PC-3 (cell line): ENCODE results near the gene RXRB. TPM values are rescaled to one million over a fixed set of nuclear protein-coding genes. Genes with fewer than 3 reads are reported as not detected.

Experiments used
- ATAC-seq: fragments of 200-7000 bp; cut with Tn5 transposase; 2 replicates; pipeline ENCODE4 v1.9.1; 2020; ENCODE audit warnings: mild to moderate bottlenecking, moderate library complexity
- BruUV-seq: library from RNA; stranded (reverse); fragments of 400-500 nt; replicated peaks from 2 replicates; lab custom pipeline; 2021; lab: Mats Ljungman, UMichigan
- CTCF ChIA-PET: fragments of 300-600 bp; sonication (Branson Sonifier 250); formaldehyde crosslinking; loops from one replicate; lab custom pipeline; 2022; ENCODE audit warnings: antibody characterized with exemption; lab: Charles Lee
- POLR2A ChIA-PET: fragments of 300-600 bp; sonication (Branson Sonifier 250); formaldehyde crosslinking; loops from one replicate; lab custom pipeline; 2022; ENCODE audit warnings: antibody characterized with exemption; ENCODE audit not compliant: unreplicated experiment; lab: Charles Lee
- DNase-seq: peaks from one replicate; pipeline ENCODE4 v3.0.0-alpha.2; 2015
- H2AFZ ChIP-seq: fragments of 300-600 bp; sonication (generic); 2 replicates; pipeline ENCODE4 v1.6.0; 2016; ENCODE audit warnings: antibody characterized with exemption, low read length
- H3F3A ChIP-seq: fragments of 300-600 bp; sonication (generic); one replicate; pipeline ENCODE4 v1.6.0; 2017; ENCODE audit warnings: antibody characterized with exemption, low read length, control low read depth, mild to moderate bottlenecking; ENCODE audit not compliant: unreplicated experiment
- H3K27ac ChIP-seq: fragments of 300-600 bp; sonication (generic); 2 replicates; pipeline ENCODE4 v1.5.1; 2016; ENCODE audit warnings: mild to moderate bottlenecking, low read length
- H3K27me3 ChIP-seq: fragments of 300-600 bp; sonication (generic); 2 replicates; pipeline ENCODE4 v1.6.1; 2016; ENCODE audit warnings: low read length, mixed read lengths
- H3K36me3 ChIP-seq: fragments of 300-600 bp; sonication (generic); 2 replicates; pipeline ENCODE4 v1.6.1; 2016; ENCODE audit warnings: low read depth, mixed run types, low read length, mixed read lengths
- H3K4me1 ChIP-seq: fragments of 300-600 bp; sonication (generic); 2 replicates; pipeline ENCODE4 v1.5.1; 2016; ENCODE audit warnings: low read length; ENCODE audit not compliant: insufficient read depth
- H3K4me2 ChIP-seq: fragments of 300-600 bp; sonication (generic); 2 replicates; pipeline ENCODE4 v1.6.0; 2016; ENCODE audit warnings: low read length
- H3K4me3 ChIP-seq: fragments of 300-600 bp; sonication (generic); 2 replicates; pipeline ENCODE4 v1.5.1; 2016; ENCODE audit warnings: mild to moderate bottlenecking, low read length, mixed read lengths
- H3K79me2 ChIP-seq: fragments of 300-600 bp; sonication (generic); 2 replicates; pipeline ENCODE4 v1.6.1; 2017; ENCODE audit warnings: low read length, mixed read lengths
- H3K9ac ChIP-seq: fragments of 300-600 bp; sonication (generic); 2 replicates; pipeline ENCODE4 v1.6.0; 2016; ENCODE audit warnings: mild to moderate bottlenecking, low read length
- H3K9me2 ChIP-seq: fragments of 300-600 bp; sonication (generic); replicated peaks from 2 replicates; pipeline ENCODE4 v1.6.1; 2016; ENCODE audit warnings: mixed run types, low read length, mixed read lengths
- H3K9me3 ChIP-seq: fragments of 300-600 bp; sonication (generic); 2 replicates; pipeline ENCODE4 v1.6.1; 2016; ENCODE audit warnings: low read length, mixed read lengths
- H4K20me1 ChIP-seq: fragments of 300-600 bp; sonication (generic); 2 replicates; pipeline ENCODE4 v1.6.1; 2016; ENCODE audit warnings: low read length, mixed read lengths
- EZH2 ChIP-seq: fragments of 300-600 bp; sonication (generic); IDR thresholded peaks from one replicate; pipeline ENCODE4 v1.6.1; 2017; ENCODE audit warnings: antibody characterized with exemption, mild to moderate bottlenecking, low read length; ENCODE audit not compliant: unreplicated experiment
- EZH2phosphoT487 ChIP-seq: fragments of 300-600 bp; sonication (generic); IDR thresholded peaks from 2 replicates; pipeline ENCODE4 v1.6.1; 2018; ENCODE audit warnings: mild to moderate bottlenecking, antibody characterized with exemption, low read length, borderline replicate concordance
- intact Hi-C: fragments of 100-400 bp; cut with micrococcal nuclease; formaldehyde crosslinking; loops from 2 replicates; pipeline ENCODE4 v1.9.0; 2023
- total RNA-seq: library from RNA; depleted of rRNA; stranded (reverse); fragments of >200 nt; gene quantifications from 2 replicates; pipeline ENCODE4 v1.2.3, GENCODE V29; 2014
- TF ChIP-seq, protein P1 (sequence below): fragments of 300-600 bp; sonication (generic); conservative IDR thresholded peaks from 2 replicates; pipeline ENCODE4 v1.5.1; 2017; ENCODE audit warnings: antibody characterized with exemption, low read depth, mild to moderate bottlenecking, low read length

RXRB gene
- total RNA-seq, 1 experiment from 2014 or later: 24.0 TPM

DNA sequence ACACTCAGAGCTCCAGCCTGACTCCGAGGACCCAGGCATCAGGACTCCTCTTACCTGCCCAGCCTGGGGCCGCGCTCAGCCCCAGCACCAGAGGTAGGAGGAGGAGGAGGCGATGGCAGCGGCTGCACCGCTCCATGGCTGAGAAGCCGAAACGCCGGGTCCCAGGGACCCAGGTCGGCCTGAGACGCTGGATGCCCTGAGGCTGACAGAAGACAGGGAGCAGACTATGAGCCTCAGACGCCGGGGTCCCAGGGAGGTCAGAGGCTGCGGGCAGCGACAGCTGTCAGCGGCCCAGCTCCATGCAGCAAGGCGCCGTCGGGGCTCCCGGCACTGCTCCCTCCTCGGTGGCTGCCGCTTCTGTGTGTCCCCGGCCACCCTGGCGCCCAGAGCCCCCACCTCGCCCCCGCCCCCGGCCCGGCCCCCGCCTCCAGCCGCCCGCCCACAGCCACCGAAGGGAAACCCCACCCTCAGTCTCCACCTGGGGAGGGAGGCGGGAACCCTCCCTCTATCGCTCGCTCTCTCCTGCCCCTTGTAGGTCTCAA is 8.3 kb downstream of the RXRB start, which contains the start of gene COL11A2:
TSS of gene COL11A2 (minus strand) at position 363 of the 542 bp plus-strand sequence. CDS start at position 136, 227 bp downstream.
- CTCF ChIA-PET: no interaction called here
- Histone ChIP-seq H3K9ac (no peak within 1 kb of the TSS), H3K27me3 (no peaks in the 10 kb centered on the region), H3K9me2 (no peaks in the 10 kb centered on the region), H4K20me1 (no peaks in the 10 kb centered on the region), H3K4me3 (no peak within 1 kb of the TSS), H3F3A (no peaks in the 10 kb centered on the region), H3K4me2 (no peak within 1 kb of the TSS), H3K36me3 (peaks cover 26% of the 10 kb centered on the region), H3K79me2 (0 out of 2 replicates have a peak, but pooled peaks cover 4% of the 10 kb centered on the region), H3K4me1 (no peaks in the 10 kb centered on the region), H3K9me3 (no peaks in the 10 kb centered on the region), H3K27ac (no peak within 1 kb of the TSS), H2AFZ (no peak within 1 kb of the TSS)
- no TSS peak for BruUV-seq
- POLR2A ChIA-PET: no interaction called here
- no peak for DNase-seq
- intact Hi-C loops: no loop called here
- no peak for TF ChIP-seq EZH2
- TF ChIP-seq, protein P1, sequence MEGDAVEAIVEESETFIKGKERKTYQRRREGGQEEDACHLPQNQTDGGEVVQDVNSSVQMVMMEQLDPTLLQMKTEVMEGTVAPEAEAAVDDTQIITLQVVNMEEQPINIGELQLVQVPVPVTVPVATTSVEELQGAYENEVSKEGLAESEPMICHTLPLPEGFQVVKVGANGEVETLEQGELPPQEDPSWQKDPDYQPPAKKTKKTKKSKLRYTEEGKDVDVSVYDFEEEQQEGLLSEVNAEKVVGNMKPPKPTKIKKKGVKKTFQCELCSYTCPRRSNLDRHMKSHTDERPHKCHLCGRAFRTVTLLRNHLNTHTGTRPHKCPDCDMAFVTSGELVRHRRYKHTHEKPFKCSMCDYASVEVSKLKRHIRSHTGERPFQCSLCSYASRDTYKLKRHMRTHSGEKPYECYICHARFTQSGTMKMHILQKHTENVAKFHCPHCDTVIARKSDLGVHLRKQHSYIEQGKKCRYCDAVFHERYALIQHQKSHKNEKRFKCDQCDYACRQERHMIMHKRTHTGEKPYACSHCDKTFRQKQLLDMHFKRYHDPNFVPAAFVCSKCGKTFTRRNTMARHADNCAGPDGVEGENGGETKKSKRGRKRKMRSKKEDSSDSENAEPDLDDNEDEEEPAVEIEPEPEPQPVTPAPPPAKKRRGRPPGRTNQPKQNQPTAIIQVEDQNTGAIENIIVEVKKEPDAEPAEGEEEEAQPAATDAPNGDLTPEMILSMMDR: no peak
- no peak for TF ChIP-seq EZH2phosphoT487
- no peak for ATAC-seq

- POLR2A ChIA-PET: no interaction called here
- peaks cover 21% of the 10 kb centered on the region for H3K36me3 ChIP-seq
- no peaks in the 10 kb centered on the region for H3K9me2 ChIP-seq
- no peak for ATAC-seq
- H3K79me2 ChIP-seq: no peaks in the 10 kb centered on the region
- no peak overlapping the region for H3K27ac ChIP-seq
- no TSS peak for BruUV-seq
- intact Hi-C loops: no loop called here
- H4K20me1 ChIP-seq: no peaks in the 10 kb centered on the region
- H3K4me1 ChIP-seq: no peaks in the 10 kb centered on the region
- H3K4me3 ChIP-seq: no peak overlapping the region
- TF ChIP-seq, protein P1: no peak
- TF ChIP-seq EZH2: no peak
- no peak for TF ChIP-seq EZH2phosphoT487
- CTCF ChIA-PET: no interaction called here
- DNase-seq: no peak
- H3K4me2 ChIP-seq: no peak overlapping the region
- H2AFZ ChIP-seq: no peak overlapping the region
- no peaks in the 10 kb centered on the region for H3K9me3 ChIP-seq
- H3K9ac ChIP-seq: no peak overlapping the region
- no peaks in the 10 kb centered on the region for H3F3A ChIP-seq
- no peaks in the 10 kb centered on the region for H3K27me3 ChIP-seq
Observed at GRCh38 chr6:33191383-33192104, 8.9 kb downstream of the RXRB start.
